Keratinocyte (primary cell): ENCODE results near the gene LAMB4. TPM values are rescaled to one million over a fixed set of nuclear protein-coding genes. Genes with fewer than 3 reads are reported as not detected.

Source experiments
- DNase-seq: peaks from one replicate; pipeline ENCODE4 v3.0.0-alpha.2; 2011; ENCODE audit warnings: low read depth, missing footprints, low spot score
- FAIRE-seq: peaks from 2 replicates; lab custom pipeline; 2011; peaks lifted over from hg19 to GRCh38; lab: Jason Lieb, UNC
- H2AFZ ChIP-seq: 2 replicates; pipeline ENCODE4 v1.6.0; 2012; ENCODE audit warnings: low read length, control low read depth, inconsistent platforms; ENCODE audit not compliant: control insufficient read depth
- H3K27ac ChIP-seq: 2 replicates; pipeline ENCODE4 v1.5.1; 2011; ENCODE audit warnings: low read length; ENCODE audit not compliant: control insufficient read depth, insufficient read depth
- H3K27me3 ChIP-seq: 3 replicates; pipeline ENCODE4 v1.6.0; 2011; ENCODE audit warnings: low read length; ENCODE audit not compliant: control insufficient read depth, insufficient read depth; ENCODE audit errors: extremely low read depth
- H3K36me3 ChIP-seq, 2 experiments: 2 replicates in 1 of 2; 3 replicates in 1 of 2; pipeline ENCODE4 v1.5.1; 2011; ENCODE audit warnings: low read length in 2 of 2, mild to moderate bottlenecking in 1 of 2; ENCODE audit not compliant: control insufficient read depth in 2 of 2, insufficient read depth in 2 of 2; ENCODE audit errors: extremely low read depth in 1 of 2
- H3K4me1 ChIP-seq: 3 replicates; pipeline ENCODE4 v1.5.1; 2011; ENCODE audit warnings: low read length; ENCODE audit not compliant: control insufficient read depth, insufficient read depth; ENCODE audit errors: extremely low read depth
- H3K4me2 ChIP-seq: 3 replicates; pipeline ENCODE4 v1.6.0; 2011; ENCODE audit warnings: low read depth, low read length; ENCODE audit not compliant: control insufficient read depth, insufficient read depth; ENCODE audit errors: extremely low read depth
- H3K4me3 ChIP-seq, 3 experiments: fragments of 200-600 bp in 1 of 3; sonication (generic) in 1 of 3; 2 replicates in 2 of 3; 3 replicates in 1 of 3; pipeline ENCODE4 v1.5.1; 2011 to 2016; ENCODE audit warnings: low read length in 3 of 3, mild to moderate bottlenecking in 3 of 3, control low read depth in 2 of 3, inconsistent platforms in 1 of 3, low read depth in 1 of 3, mixed read lengths in 1 of 3, mixed run types in 1 of 3, moderate library complexity in 1 of 3; ENCODE audit not compliant: control insufficient read depth in 2 of 3, insufficient read depth in 2 of 3; ENCODE audit errors: extremely low read depth in 1 of 3
- H3K79me2 ChIP-seq: 2 replicates; pipeline ENCODE4 v1.6.0; 2012; ENCODE audit warnings: low read length; ENCODE audit not compliant: control insufficient read depth, insufficient read depth
- H3K9ac ChIP-seq: 3 replicates; pipeline ENCODE4 v1.6.0; 2011; ENCODE audit warnings: low read length; ENCODE audit not compliant: control insufficient read depth, insufficient read depth; ENCODE audit errors: extremely low read depth
- H3K9me1 ChIP-seq: 3 replicates; pipeline ENCODE4 v1.6.0; 2011; ENCODE audit warnings: low read length; ENCODE audit not compliant: control insufficient read depth, insufficient read depth; ENCODE audit errors: extremely low read depth
- H3K9me3 ChIP-seq: 2 replicates; pipeline ENCODE4 v1.5.1; 2012; ENCODE audit warnings: low read depth, low read length; ENCODE audit not compliant: control insufficient read depth
- H4K20me1 ChIP-seq: 3 replicates; pipeline ENCODE4 v1.6.0; 2011; ENCODE audit warnings: low read length; ENCODE audit not compliant: control insufficient read depth, insufficient read depth; ENCODE audit errors: extremely low read depth
- CTCF ChIP-seq, 3 experiments: IDR thresholded peaks in 1 of 3; conservative IDR thresholded peaks in 1 of 3; optimal IDR thresholded peaks in 1 of 3; 2 replicates in 2 of 3; 3 replicates in 1 of 3; pipeline versions ENCODE3 to v1.5.1; 2011; ENCODE audit warnings: low read length in 3 of 3, mild to moderate bottlenecking in 3 of 3, moderate library complexity in 2 of 3, control low read depth in 1 of 3, inconsistent platforms in 1 of 3; ENCODE audit not compliant: insufficient read depth in 2 of 3; ENCODE audit errors: extremely low read depth in 1 of 3
- EZH2 ChIP-seq: IDR thresholded peaks from one replicate; pipeline ENCODE4 v1.6.1; 2012; ENCODE audit warnings: inconsistent platforms, mild to moderate bottlenecking, low read length, moderate library complexity
- dilution Hi-C: fragments of 300-500 bp; cut with MboI; formaldehyde crosslinking; loops from one replicate; pipeline ENCODE4 v1.7.0; 2020; ENCODE audit warnings: low sequenced_read_pairs; ENCODE audit not compliant: extremely low pct_ligation_motif_present
- polyA plus RNA-seq, 5 experiments: library from polyadenylated mRNA; depleted of rRNA in 3 of 5; stranded (reverse) in 3 of 5; stranded (forward) in 1 of 5; unstranded in 1 of 5; fragments of >200 nt; gene quantifications; 1 replicate in 1 of 5; 2 replicates in 3 of 5; 3 replicates in 1 of 5; pipeline versions ENCODE4 v1.2.1 to v1.2.3, GENCODE V29; 2011 to 2012; ENCODE audit warnings: missing spikeins in 2 of 5, low read depth in 1 of 5, low replicate concordance in 1 of 5

LAMB4 gene
- polyA plus RNA-seq, 1 donor (not counting 4 experiments of a cell fraction or from before 2014, with no cell fraction given), result 3.7 TPM

- Histone ChIP-seq H3K9me3 (no peaks in the 10 kb centered on the region), H3K9me1 (no peaks in the 10 kb centered on the region), H3K36me3 (no peaks in the 10 kb centered on the region), H4K20me1 (no peaks in the 10 kb centered on the region), H3K9ac (no peak overlapping the region), H3K79me2 (no peaks in the 10 kb centered on the region), H3K27me3 (no peaks in the 10 kb centered on the region), H2AFZ (no peak overlapping the region), H3K4me2 (no peak overlapping the region), H3K4me3 (no peak overlapping the region), H3K4me1 (no peaks in the 10 kb centered on the region), H3K27ac (no peak overlapping the region)
- DNase-seq, result no peak
- TF ChIP-seq CTCF (optimal IDR thresholded peaks at IDR 0.05 in 1 of 3, IDR thresholded peaks at IDR 0.05 in 1 of 3, conservative IDR thresholded peaks at IDR 0.05 in 1 of 3; ENCODE audit: extremely low read depth in 1 of 3, insufficient read depth in 2 of 3, low read length in 3 of 3), result no peak
- no peak for TF ChIP-seq EZH2
- FAIRE-seq, result no peak
- dilution Hi-C loops, result no loop called here
Observed at GRCh38 chr7:108096996-108097395, 33.2 kb downstream of the LAMB4 start.

DNA sequence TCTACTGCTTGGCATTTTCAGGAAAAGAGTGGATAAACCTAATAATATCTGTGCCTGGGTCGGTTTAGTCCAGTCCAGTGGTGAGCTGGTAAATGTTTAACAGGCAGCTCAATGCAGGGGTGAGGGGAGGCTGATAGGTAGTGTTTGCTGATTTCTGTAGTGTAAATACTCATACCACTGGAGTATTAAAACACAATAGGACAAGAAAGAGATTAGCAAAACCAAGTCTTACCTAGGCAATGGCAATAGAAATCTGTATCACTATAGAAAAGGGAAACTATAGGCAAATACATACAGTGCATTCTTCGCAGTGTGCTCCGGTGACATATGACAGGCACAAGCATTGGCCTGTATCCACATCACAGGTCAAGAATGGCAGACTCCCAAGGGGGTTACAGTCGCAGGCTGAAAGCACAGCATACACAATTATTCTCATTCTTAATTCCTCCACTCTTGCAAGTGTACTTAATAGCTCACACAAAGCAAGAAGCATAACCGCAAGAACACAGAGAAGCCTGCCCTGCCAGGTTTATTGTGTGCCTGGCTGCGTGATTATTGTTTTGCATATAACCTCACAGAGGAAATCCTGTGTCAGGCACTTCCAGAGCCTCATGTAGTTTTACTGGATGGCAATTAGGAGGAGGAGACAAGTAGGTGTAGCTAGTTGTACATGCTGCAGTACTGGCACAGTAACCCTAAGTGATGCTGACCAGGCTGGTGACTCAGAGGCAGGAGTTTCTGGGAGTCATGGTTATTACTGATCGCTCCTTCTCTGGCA, 35.0 kb downstream of the LAMB4 start:
- FAIRE-seq, result no peak
- dilution Hi-C loops, result no loop called here

More for the DNA sequence above, 35.0 kb downstream of the LAMB4 start:
- H3K4me1 ChIP-seq, result no peaks in the 10 kb centered on the region
- H2AFZ ChIP-seq, result no peak overlapping the region
- no peaks in the 10 kb centered on the region for H3K27me3 ChIP-seq
- H3K9me1 ChIP-seq, result no peaks in the 10 kb centered on the region
- H3K4me2 ChIP-seq, result no peak overlapping the region
- no peaks in the 10 kb centered on the region for H3K36me3 ChIP-seq
- no peak for TF ChIP-seq EZH2
- no peak for TF ChIP-seq CTCF (optimal IDR thresholded peaks at IDR 0.05 in 1 of 3, IDR thresholded peaks at IDR 0.05 in 1 of 3, conservative IDR thresholded peaks at IDR 0.05 in 1 of 3; ENCODE audit: extremely low read depth in 1 of 3, insufficient read depth in 2 of 3, low read length in 3 of 3)
- H3K27ac ChIP-seq, result no peak overlapping the region
- no peak overlapping the region for H3K9ac ChIP-seq
- no peak overlapping the region for H3K4me3 ChIP-seq
- no peak for DNase-seq
- H4K20me1 ChIP-seq, result no peaks in the 10 kb centered on the region
- H3K9me3 ChIP-seq, result no peaks in the 10 kb centered on the region
- H3K79me2 ChIP-seq, result no peaks in the 10 kb centered on the region
